CD4-positive, alpha-beta memory T cell (primary cell): ENCODE results near the gene BORCS6. TPM values are rescaled to one million over a fixed set of nuclear protein-coding genes. Genes with fewer than 3 reads are reported as not detected.

Experiments used
- CTCF ChIA-PET: fragments of 350-600 bp; sonication (Branson Sonifier 250); formaldehyde crosslinking; loops from one replicate; lab custom pipeline; 2021; ENCODE audit warnings: inconsistent platforms; ENCODE audit not compliant: partially characterized antibody; lab: Charles Lee
- POLR2A ChIA-PET: fragments of 350-600 bp; sonication (Branson Sonifier 250); formaldehyde crosslinking; loops from one replicate; lab custom pipeline; 2021; ENCODE audit not compliant: partially characterized antibody; lab: Charles Lee
- DNase-seq, 5 donors: peaks; one replicate each; pipeline versions ENCODE4 v3.0.0 to v3.0.0-alpha.2; 2020 to 2022; ENCODE audit warnings: mixed read lengths in 1 of 5
- H3K27ac ChIP-seq: one replicate; pipeline ENCODE4 v1.7.0; 2013; ENCODE audit warnings: low read depth, low read length
- H3K27me3 ChIP-seq: 2 replicates; pipeline ENCODE4 v1.7.0; 2013; ENCODE audit warnings: mild to moderate bottlenecking, low read length, moderate library complexity; ENCODE audit not compliant: insufficient read depth
- H3K36me3 ChIP-seq: 2 replicates; pipeline ENCODE4 v1.7.0; 2013; ENCODE audit warnings: mild to moderate bottlenecking, low read length, moderate library complexity; ENCODE audit not compliant: insufficient read depth
- H3K4me1 ChIP-seq: 2 replicates; pipeline ENCODE4 v1.7.0; 2013; ENCODE audit warnings: mild to moderate bottlenecking, low read length, moderate library complexity; ENCODE audit not compliant: insufficient read depth
- H3K4me3 ChIP-seq, 2 donors: one replicate each; pipeline ENCODE4 v1.7.0; 2013; ENCODE audit warnings: low read length in 2 of 2, mild to moderate bottlenecking in 1 of 2
- H3K9me3 ChIP-seq, 2 donors: one replicate each; pipeline ENCODE4 v1.7.0; 2013; ENCODE audit warnings: low read length in 2 of 2, control low read depth in 1 of 2; ENCODE audit not compliant: control insufficient read depth in 1 of 2
- H3K27ac Mint-ChIP-seq, 7 donors: one replicate each; pipeline ENCODE4 v1.8.0; 2020 to 2021; ENCODE audit warnings: mixed read lengths in 7 of 7, mild to moderate bottlenecking in 6 of 7, inconsistent platforms in 3 of 7, moderate library complexity in 3 of 7
- H3K27me3 Mint-ChIP-seq, 2 donors: one replicate each; pipeline ENCODE4 v1.8.0; 2020 to 2021; ENCODE audit warnings: mixed read lengths in 2 of 2
- H3K36me3 Mint-ChIP-seq, 2 donors: one replicate each; pipeline ENCODE4 v1.8.0; 2020 to 2021; ENCODE audit warnings: mixed read lengths in 2 of 2, inconsistent platforms in 1 of 2, mild to moderate bottlenecking in 1 of 2
- H3K4me1 Mint-ChIP-seq, 4 donors: one replicate each; pipeline ENCODE4 v1.8.0; 2020 to 2021; ENCODE audit warnings: mixed read lengths in 4 of 4, mild to moderate bottlenecking in 1 of 4
- H3K4me3 Mint-ChIP-seq, 8 donors: one replicate each; pipeline ENCODE4 v1.8.0; 2020 to 2021; ENCODE audit warnings: mixed read lengths in 8 of 8, mild to moderate bottlenecking in 7 of 8, moderate library complexity in 6 of 8, inconsistent platforms in 3 of 8
- H3K9me3 Mint-ChIP-seq, 8 donors: one replicate each; pipeline ENCODE4 v1.8.0; 2020 to 2021; ENCODE audit warnings: mixed read lengths in 8 of 8, mild to moderate bottlenecking in 5 of 8, inconsistent platforms in 3 of 8, moderate library complexity in 1 of 8
- intact Hi-C: fragments of 100-400 bp; cut with micrococcal nuclease; formaldehyde crosslinking; loops from one replicate; pipeline ENCODE4 v1.15.1; 2023
- polyA plus RNA-seq, 2 donors: library from polyadenylated mRNA; unstranded; fragments of 300-500 nt; fragmentation: Illumina TruSeq; gene quantifications; one replicate each; pipeline ENCODE4 v1.2.3, GENCODE V29; 2021
- total RNA-seq, 2 experiments: library from RNA; stranded (reverse); gene quantifications; one replicate each; pipeline ENCODE4 v1.2.3, GENCODE V29; 2021

Gene BORCS6
- total and polyA plus RNA-seq, 4 experiments from 2014 or later, result 13.3 to 21.9 (median 19.3) TPM

GRCh38 chr17:8227238-8227581, 37.2 kb upstream of the BORCS6 start:
- DNase-seq, result no peak
- Histone ChIP-seq H3K4me1 (peaks cover 38% of the 10 kb centered on the region), H3K9me3 (no peaks in the 10 kb centered on the region), H3K27ac (no peak overlapping the region), H3K27me3 (no peaks in the 10 kb centered on the region), H3K36me3 (peaks cover 53% of the 10 kb centered on the region), H3K4me3 (no peak overlapping the region)
- peaks cover 50 to 71% of the 10 kb centered on the region in 2 donors for H3K36me3 Mint-ChIP-seq
- intact Hi-C loops, result no loop called here
- POLR2A ChIA-PET, result interaction anchor here (0.6 to 14.6 kb wide), 11 partner anchors 8 to 612 kb away, joined by 3 to 611 read pairs (median 47); partner anchors contain the start of genes ALOXE3, BORCS6, CTC1 and HES7
- peak overlapping the region; percentile 80 to 100 (median 92) for H3K27ac Mint-ChIP-seq
- CTCF ChIA-PET, result interaction anchor here (1.7 kb wide), 1 partner anchor 73 kb away, joined by 4 read pairs; no protein-coding TSS in a partner anchor
- H3K4me1 Mint-ChIP-seq, result peaks cover 28 to 65% (median 43%) of the 10 kb centered on the region in 4 donors
- peaks cover 0 to 26% (median 2%) of the 10 kb centered on the region in 8 donors for H3K9me3 Mint-ChIP-seq
- peaks cover 4 to 9% of the 10 kb centered on the region in 2 donors for H3K27me3 Mint-ChIP-seq
- H3K4me3 Mint-ChIP-seq, result peak overlapping the region in 7 of 8 donors; percentile 12 to 73 (median 46)

GRCh38 chr17:8226536-8227237, 36.7 kb upstream of the BORCS6 start:
- Mint-ChIP-seq H3K27ac (peak overlapping the region; percentile 80 to 100 (median 92)), H3K36me3 (peaks cover 45 to 72% of the 10 kb centered on the region in 2 donors), H3K27me3 (peaks cover 4 to 13% of the 10 kb centered on the region in 2 donors), H3K9me3 (peaks cover 0 to 30% (median 2%) of the 10 kb centered on the region in 8 donors), H3K4me3 (peak overlapping the region; percentile 12 to 78 (median 50)), H3K4me1 (peaks cover 28 to 70% (median 47%) of the 10 kb centered on the region in 4 donors)
- Histone ChIP-seq H3K27ac (peak overlapping the region; percentile 4), H3K27me3 (no peaks in the 10 kb centered on the region), H3K4me3 (no peak overlapping the region), H3K9me3 (no peaks in the 10 kb centered on the region), H3K36me3 (peaks cover 48% of the 10 kb centered on the region), H3K4me1 (peaks cover 38% of the 10 kb centered on the region)
- intact Hi-C loops, result no loop called here
- POLR2A ChIA-PET, result interaction anchor here (0.5 to 14.6 kb wide), 17 partner anchors 8 to 612 kb away, joined by 3 to 611 read pairs (median 7); partner anchors contain the start of genes ALOXE3, BORCS6, CTC1 and HES7
- DNase-seq, result peak in 4 of 5 donors; percentile 24 to 48 (median 32)
- CTCF ChIA-PET, result interaction anchor here (0.8 to 6.6 kb wide), 5 partner anchors 21 to 108 kb away, joined by 3 to 67 read pairs (median 4); partner anchors contain the start of genes CTC1, PFAS and SLC25A35

- H3K36me3 ChIP-seq, result peaks cover 40% of the 10 kb centered on the region
- CTCF ChIA-PET, result interaction anchor here (0.8 to 6.6 kb wide), 5 partner anchors 22 to 107 kb away, joined by 3 to 67 read pairs (median 4); partner anchors contain the start of genes CTC1, PFAS and SLC25A35
- no peaks in the 10 kb centered on the region for H3K9me3 ChIP-seq
- H3K27ac ChIP-seq, result peak overlapping the region; percentile 4
- Mint-ChIP-seq H3K4me3 (peak overlapping the region; percentile 8 to 78 (median 44)), H3K4me1 (peaks cover 32 to 77% (median 51%) of the 10 kb centered on the region in 4 donors), H3K27me3 (peaks cover 4 to 17% of the 10 kb centered on the region in 2 donors), H3K36me3 (peaks cover 38 to 71% of the 10 kb centered on the region in 2 donors), H3K27ac (peak overlapping the region; percentile 80 to 100 (median 92)), H3K9me3 (peaks cover 0 to 35% (median 2%) of the 10 kb centered on the region in 8 donors)
- peaks cover 39% of the 10 kb centered on the region for H3K4me1 ChIP-seq
- intact Hi-C loops, result no loop called here
- no peaks in the 10 kb centered on the region for H3K27me3 ChIP-seq
- DNase-seq, result peak; percentile 74 to 82 (median 78)
- POLR2A ChIA-PET, result interaction anchor here (0.7 to 14.6 kb wide), 18 partner anchors 9 to 340 kb away, joined by 3 to 611 read pairs (median 8); partner anchors contain the start of genes ALOXE3, AURKB, BORCS6 and CTC1
- H3K4me3 ChIP-seq, result no peak overlapping the region
Measured at GRCh38 chr17:8225813-8226535, 36.0 kb upstream of the BORCS6 start.

- no peak for DNase-seq
- Mint-ChIP-seq H3K27me3 (peaks cover 4 to 21% of the 10 kb centered on the region in 2 donors), H3K4me3 (peak overlapping the region; percentile 44 to 77 (median 56)), H3K36me3 (peaks cover 35 to 67% of the 10 kb centered on the region in 2 donors), H3K9me3 (peaks cover 0 to 40% (median 2%) of the 10 kb centered on the region in 8 donors), H3K27ac (peak overlapping the region in 6 of 7 donors; percentile 76 to 100 (median 85)), H3K4me1 (peaks cover 37 to 78% (median 57%) of the 10 kb centered on the region in 4 donors)
- Histone ChIP-seq H3K9me3 (no peaks in the 10 kb centered on the region), H3K27me3 (no peaks in the 10 kb centered on the region), H3K4me1 (peaks cover 44% of the 10 kb centered on the region), H3K27ac (no peak overlapping the region), H3K4me3 (no peak overlapping the region), H3K36me3 (peaks cover 32% of the 10 kb centered on the region)
- ChIA-PET CTCF (interaction anchor here (0.7 to 6.6 kb wide), 10 partner anchors 19 to 124 kb away, joined by 3 to 72 read pairs (median 12); partner anchors contain the start of genes BORCS6, CTC1, PFAS and SLC25A35), POLR2A (interaction anchor here (0.6 to 14.6 kb wide), 20 partner anchors 9 to 640 kb away, joined by 3 to 611 read pairs (median 22); partner anchors contain the start of genes ALOXE3, AURKB, BORCS6 and CTC1)
- intact Hi-C loops, result loop anchor here (5.0 kb wide), 1 partner anchor 157 kb away; the partner anchor contains the start of gene RPL26
Measured at GRCh38 chr17:8224891-8225812, 35.2 kb upstream of the BORCS6 start.

GRCh38 chr17:8223356-8224126, 33.6 kb upstream of the BORCS6 start:
- peaks cover 28 to 59% of the 10 kb centered on the region in 2 donors for H3K36me3 Mint-ChIP-seq
- H3K4me1 ChIP-seq, result peaks cover 51% of the 10 kb centered on the region

More at GRCh38 chr17:8223356-8224126, 33.6 kb upstream of the BORCS6 start:
- peak overlapping the region; percentile 97 to 100 (median 98) for H3K27ac Mint-ChIP-seq
- H3K4me1 Mint-ChIP-seq, result peaks cover 36 to 79% (median 64%) of the 10 kb centered on the region in 4 donors
- H3K27ac ChIP-seq, result peak overlapping the region; percentile 89
- ChIA-PET CTCF (interaction anchor here (0.9 to 6.6 kb wide), 13 partner anchors 21 to 113 kb away, joined by 5 to 72 read pairs (median 12); partner anchors contain the start of genes ALOXE3, BORCS6, CTC1 and PFAS), POLR2A (interaction anchor here (0.6 to 14.6 kb wide), 32 partner anchors 8 to 536 kb away, joined by 3 to 611 read pairs (median 20); partner anchors contain the start of genes ALOXE3, AURKB, BORCS6 and CTC1)
- peak overlapping the region; percentile 63 to 99 for H3K4me3 ChIP-seq
- peak in 1 of 5 donors; percentile 68 for DNase-seq
- peaks cover 22% of the 10 kb centered on the region for H3K36me3 ChIP-seq
- H3K4me3 Mint-ChIP-seq, result peak overlapping the region; percentile 93 to 98 (median 94)
- H3K27me3 ChIP-seq, result no peaks in the 10 kb centered on the region
- intact Hi-C loops, result loop anchor here (5.0 kb wide), 1 partner anchor 159 kb away; the partner anchor contains the start of gene RPL26
- no peaks in the 10 kb centered on the region for H3K9me3 ChIP-seq
- peaks cover 0 to 40% (median 2%) of the 10 kb centered on the region in 8 donors for H3K9me3 Mint-ChIP-seq
- peaks cover 4 to 21% of the 10 kb centered on the region in 2 donors for H3K27me3 Mint-ChIP-seq
